HL-60 (cell line): ENCODE measurements around the gene TMEM86B.

Source experiments
- DNase-seq, 2 experiments: peaks; one replicate each; pipeline ENCODE4 v3.0.0-alpha.2; 2010 to 2020; ENCODE audit warnings: low read depth in 1 of 2, low spot score in 1 of 2
- H3K27ac ChIP-seq: fragments of 250-450 bp; sonication (Bioruptor Pico); replicated peaks from 2 replicates; pipeline ENCODE4 v1.5.1; 2020; ENCODE audit warnings: mild to moderate bottlenecking, moderate library complexity
- H3K27me3 ChIP-seq: fragments of 250-450 bp; sonication (Bioruptor Pico); 2 replicates; pipeline ENCODE4 v1.5.1; 2021; ENCODE audit warnings: mild to moderate bottlenecking, moderate library complexity; ENCODE audit not compliant: insufficient read depth, poor library complexity, severe bottlenecking
- H3K4me3 ChIP-seq: replicated peaks from 2 replicates; pipeline ENCODE4 v1.5.1; 2011; ENCODE audit warnings: mild to moderate bottlenecking, control low read depth, low read length; ENCODE audit not compliant: insufficient read depth
- GABPA ChIP-seq: IDR thresholded peaks from 2 replicates; pipeline ENCODE4 v1.6.1; 2012; ENCODE audit warnings: low read depth
- POLR2AphosphoS5 ChIP-seq: IDR thresholded peaks from 2 replicates; pipeline ENCODE4 v1.6.1; 2012; ENCODE audit warnings: low read depth
- SPI1 ChIP-seq: IDR thresholded peaks from 2 replicates; pipeline ENCODE4 v1.6.1; 2012; ENCODE audit warnings: low read depth, mild to moderate bottlenecking, borderline replicate concordance
- TF ChIP-seq, protein P1 (sequence below): IDR thresholded peaks from one replicate; pipeline ENCODE4 v1.5.1; 2011; ENCODE audit warnings: low read length, control low read depth, inconsistent platforms; ENCODE audit not compliant: insufficient read depth
- TF ChIP-seq, protein P2 (sequence below): IDR thresholded peaks from 2 replicates; pipeline ENCODE4 v1.6.1; 2012; ENCODE audit warnings: low read depth; ENCODE audit not compliant: insufficient replicate concordance

The TMEM86B gene

DNA sequence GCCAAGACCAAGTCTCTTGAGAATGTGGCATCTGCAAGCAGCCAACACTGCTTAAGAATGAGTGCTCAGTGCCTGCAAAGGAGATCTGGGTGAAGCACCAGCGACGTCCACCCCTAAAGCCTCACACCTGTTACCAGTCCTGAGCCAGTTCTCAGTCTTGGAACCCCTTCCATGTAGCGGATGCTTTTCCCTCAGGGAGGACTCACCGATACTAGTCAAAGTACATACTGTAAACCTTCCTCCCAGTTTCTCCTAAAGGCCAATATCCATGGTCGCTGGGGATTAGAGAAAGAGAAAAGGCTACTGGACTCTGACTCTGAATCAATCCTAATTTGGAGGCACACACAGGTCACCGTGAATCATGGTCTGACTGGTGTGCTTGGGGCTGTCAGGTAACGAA, 15.0 kb downstream of the TMEM86B start:
- TF ChIP-seq SPI1 (no peak), GABPA (no peak), POLR2AphosphoS5 (no peak)
- TF ChIP-seq, protein P1, sequence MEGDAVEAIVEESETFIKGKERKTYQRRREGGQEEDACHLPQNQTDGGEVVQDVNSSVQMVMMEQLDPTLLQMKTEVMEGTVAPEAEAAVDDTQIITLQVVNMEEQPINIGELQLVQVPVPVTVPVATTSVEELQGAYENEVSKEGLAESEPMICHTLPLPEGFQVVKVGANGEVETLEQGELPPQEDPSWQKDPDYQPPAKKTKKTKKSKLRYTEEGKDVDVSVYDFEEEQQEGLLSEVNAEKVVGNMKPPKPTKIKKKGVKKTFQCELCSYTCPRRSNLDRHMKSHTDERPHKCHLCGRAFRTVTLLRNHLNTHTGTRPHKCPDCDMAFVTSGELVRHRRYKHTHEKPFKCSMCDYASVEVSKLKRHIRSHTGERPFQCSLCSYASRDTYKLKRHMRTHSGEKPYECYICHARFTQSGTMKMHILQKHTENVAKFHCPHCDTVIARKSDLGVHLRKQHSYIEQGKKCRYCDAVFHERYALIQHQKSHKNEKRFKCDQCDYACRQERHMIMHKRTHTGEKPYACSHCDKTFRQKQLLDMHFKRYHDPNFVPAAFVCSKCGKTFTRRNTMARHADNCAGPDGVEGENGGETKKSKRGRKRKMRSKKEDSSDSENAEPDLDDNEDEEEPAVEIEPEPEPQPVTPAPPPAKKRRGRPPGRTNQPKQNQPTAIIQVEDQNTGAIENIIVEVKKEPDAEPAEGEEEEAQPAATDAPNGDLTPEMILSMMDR: no peak
- TF ChIP-seq, protein P2, sequence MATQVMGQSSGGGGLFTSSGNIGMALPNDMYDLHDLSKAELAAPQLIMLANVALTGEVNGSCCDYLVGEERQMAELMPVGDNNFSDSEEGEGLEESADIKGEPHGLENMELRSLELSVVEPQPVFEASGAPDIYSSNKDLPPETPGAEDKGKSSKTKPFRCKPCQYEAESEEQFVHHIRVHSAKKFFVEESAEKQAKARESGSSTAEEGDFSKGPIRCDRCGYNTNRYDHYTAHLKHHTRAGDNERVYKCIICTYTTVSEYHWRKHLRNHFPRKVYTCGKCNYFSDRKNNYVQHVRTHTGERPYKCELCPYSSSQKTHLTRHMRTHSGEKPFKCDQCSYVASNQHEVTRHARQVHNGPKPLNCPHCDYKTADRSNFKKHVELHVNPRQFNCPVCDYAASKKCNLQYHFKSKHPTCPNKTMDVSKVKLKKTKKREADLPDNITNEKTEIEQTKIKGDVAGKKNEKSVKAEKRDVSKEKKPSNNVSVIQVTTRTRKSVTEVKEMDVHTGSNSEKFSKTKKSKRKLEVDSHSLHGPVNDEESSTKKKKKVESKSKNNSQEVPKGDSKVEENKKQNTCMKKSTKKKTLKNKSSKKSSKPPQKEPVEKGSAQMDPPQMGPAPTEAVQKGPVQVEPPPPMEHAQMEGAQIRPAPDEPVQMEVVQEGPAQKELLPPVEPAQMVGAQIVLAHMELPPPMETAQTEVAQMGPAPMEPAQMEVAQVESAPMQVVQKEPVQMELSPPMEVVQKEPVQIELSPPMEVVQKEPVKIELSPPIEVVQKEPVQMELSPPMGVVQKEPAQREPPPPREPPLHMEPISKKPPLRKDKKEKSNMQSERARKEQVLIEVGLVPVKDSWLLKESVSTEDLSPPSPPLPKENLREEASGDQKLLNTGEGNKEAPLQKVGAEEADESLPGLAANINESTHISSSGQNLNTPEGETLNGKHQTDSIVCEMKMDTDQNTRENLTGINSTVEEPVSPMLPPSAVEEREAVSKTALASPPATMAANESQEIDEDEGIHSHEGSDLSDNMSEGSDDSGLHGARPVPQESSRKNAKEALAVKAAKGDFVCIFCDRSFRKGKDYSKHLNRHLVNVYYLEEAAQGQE: no peak
- no peak overlapping the region for H3K4me3 ChIP-seq
- no peaks in the 10 kb centered on the region for H3K27me3 ChIP-seq
- DNase-seq: no peak
- no peak overlapping the region for H3K27ac ChIP-seq

DNA sequence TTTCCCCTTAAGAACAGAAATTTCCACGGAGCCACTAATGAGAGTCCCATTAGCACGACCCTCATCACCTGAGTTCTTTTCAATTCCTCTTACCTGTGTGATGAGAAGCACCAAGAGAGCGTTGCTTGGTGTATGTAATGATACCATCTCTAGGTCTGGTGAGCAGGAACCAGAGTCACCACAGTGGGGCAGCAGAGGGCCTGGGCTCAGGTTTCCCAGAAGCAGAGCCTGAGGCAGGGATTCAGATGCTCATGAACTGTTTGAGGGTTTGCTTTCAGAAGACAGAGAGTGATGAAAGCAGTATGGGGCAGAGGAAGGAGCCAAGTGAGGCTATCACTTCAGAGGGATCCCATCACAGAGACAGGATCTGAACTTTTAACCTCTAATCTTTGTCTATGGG, 16.1 kb downstream of the TMEM86B start:
- H3K27ac ChIP-seq: no peak overlapping the region
- no peaks in the 10 kb centered on the region for H3K27me3 ChIP-seq
- H3K4me3 ChIP-seq: no peak overlapping the region
- TF ChIP-seq, protein P2: no peak
- TF ChIP-seq, protein P1: peak; percentile 13
- TF ChIP-seq SPI1 (no peak), POLR2AphosphoS5 (no peak), GABPA (no peak)
- peak in 1 of 2 experiments; percentile 25 for DNase-seq

DNA sequence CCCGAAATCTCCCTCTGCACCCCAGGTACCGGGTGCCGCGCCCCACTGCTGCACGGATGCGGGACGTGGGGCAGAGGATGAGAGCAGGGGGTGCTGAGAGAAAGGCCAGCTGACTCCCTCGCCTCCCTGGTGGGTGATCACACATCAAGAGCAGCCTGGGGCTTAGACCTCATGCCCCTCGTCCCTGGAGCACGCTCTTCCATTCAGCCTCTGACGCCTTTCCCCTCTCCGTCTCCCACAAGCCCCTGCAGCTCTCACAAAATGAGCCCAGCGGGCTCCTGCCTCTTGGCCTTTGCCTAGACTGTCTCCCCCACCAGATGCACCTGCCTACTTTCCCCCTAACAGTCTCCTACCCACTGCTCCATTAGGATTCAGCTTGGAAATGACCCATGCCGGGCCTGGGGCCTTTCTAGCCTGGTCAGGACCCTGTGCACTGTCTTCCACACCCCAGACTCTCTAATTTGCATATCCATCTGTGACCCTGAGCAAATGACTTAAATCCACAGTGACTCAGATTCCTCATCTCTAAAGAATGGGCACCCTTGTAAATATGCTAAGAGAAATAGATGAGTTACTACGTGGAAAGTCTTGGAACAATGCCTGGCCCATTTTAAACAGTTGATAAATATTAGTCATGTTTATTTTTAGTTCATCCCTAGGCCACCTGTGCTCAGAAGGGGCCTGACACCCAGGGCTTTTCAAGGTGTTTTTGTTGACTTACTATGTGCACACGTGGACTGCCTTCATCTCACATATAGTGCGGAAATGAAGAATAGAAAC, 18.7 kb downstream of the TMEM86B start:
- no peak for DNase-seq
- H3K27ac ChIP-seq: no peak overlapping the region

More for the DNA sequence above, 18.7 kb downstream of the TMEM86B start:
- H3K27me3 ChIP-seq: no peaks in the 10 kb centered on the region
- TF ChIP-seq, protein P2: no peak
- TF ChIP-seq SPI1 (no peak), POLR2AphosphoS5 (no peak), GABPA (no peak)
- TF ChIP-seq, protein P1: no peak
- no peak overlapping the region for H3K4me3 ChIP-seq
